ENCODE results near the gene CLSTN3. TPM values are rescaled to one million over a fixed set of nuclear protein-coding genes. Genes with fewer than 3 reads are reported as not detected.

The CLSTN3 gene
- total and polyA plus RNA-seq, 9 of the 15 experiments (the other 6 are each of a cell fraction or from before 2014, with no cell fraction given): 0.08 to 23.2 (median 11.0) TPM

GRCh38 chr12:7160183-7160582 lies 30.0 kb downstream of the CLSTN3 start (continued):
- TF ChIP-seq ZBTB5 (IDR thresholded peaks at IDR 0.05) (no peak), CREM (IDR thresholded peaks at IDR 0.05; ENCODE audit: low read depth) (no peak), LCOR (CRISPR knock-in tag; IDR thresholded peaks at IDR 0.05) (no peak), E2F6 (IDR thresholded peaks at IDR 0.05; ENCODE audit: borderline replicate concordance in 1 of 2, extremely low read depth in 1 of 2, insufficient read depth in 1 of 2, insufficient read length in 1 of 2, low read depth in 1 of 2, low read length in 1 of 2, poor library complexity in 1 of 2, severe bottlenecking in 1 of 2) (no peak), SIN3A (IDR thresholded peaks at IDR 0.05; ENCODE audit: borderline replicate concordance in 2 of 2, control insufficient read depth in 1 of 2, low read depth in 2 of 2, low read length in 2 of 2) (no peak)

GRCh38 chr12:7161327-7161726 lies 31.2 kb downstream of the CLSTN3 start:
- no peak overlapping the region for H3K4me2 ChIP-seq (ENCODE audit: insufficient read depth, low read length)
- ChIA-PET POLR2A (interaction anchor here (1.4 kb wide), 1 partner anchor 11 kb away, joined by 3 read pairs; no protein-coding TSS in a partner anchor), CTCF (ENCODE audit: low intra/inter-chr PET ratio) (no interaction called here)
- 8% methylated on average over 3 of the region's 4 CpGs for WGBS (ENCODE audit: insufficient coverage, low coverage, missing lambda C conversion rate)
- H3K79me2 ChIP-seq (ENCODE audit: control insufficient read depth, insufficient read depth, low read length): no peaks in the 10 kb centered on the region
- H3K9ac ChIP-seq (ENCODE audit: insufficient read depth in 1 of 2, low read depth in 2 of 2, low read length in 2 of 2): no peak overlapping the region
- ATAC-seq (no peak), DNase-seq (ENCODE audit: extremely low read depth in 1 of 4, low spot score in 3 of 4) (no peak), FAIRE-seq (no peak)
- BruUV-seq (replicated peaks): no TSS peak
- no peaks in the 10 kb centered on the region for H3K9me1 ChIP-seq (ENCODE audit: control insufficient read depth, insufficient read depth, low read length)
- H3K4me3 ChIP-seq: no peak overlapping the region
- H2AFZ ChIP-seq (ENCODE audit: low read depth, low read length): no peak overlapping the region
- TF ChIP-seq TEAD1 (CRISPR knock-in tag; IDR thresholded peaks at IDR 0.05) (no peak), ZNF184 (CRISPR knock-in tag; IDR thresholded peaks at IDR 0.05) (no peak), FOXO4 (CRISPR knock-in tag; IDR thresholded peaks at IDR 0.05) (no peak)
- no peaks in the 10 kb centered on the region for H3K36me3 ChIP-seq (ENCODE audit: control insufficient read depth, insufficient read depth, low read length)
- peaks cover 0 to 7% of the 10 kb centered on the region in 2 experiments; a peak in 2 of 5 replicates for H3K4me1 ChIP-seq (replicated peaks in 1 of 2; ENCODE audit: control insufficient read depth in 2 of 2, insufficient read depth in 2 of 2, low read length in 2 of 2)
- H3K9me3 ChIP-seq (replicated peaks; ENCODE audit: control insufficient read depth, insufficient read depth, low read depth, low read length): no peaks in the 10 kb centered on the region
- no peak overlapping the region for H3K27ac ChIP-seq (ENCODE audit: extremely low read depth, low read depth, low read length)
- in situ Hi-C loops (cut with MboI) (no loop called here), intact Hi-C loops (cut with micrococcal nuclease) (no loop called here)
- no peaks in the 10 kb centered on the region; a peak in 1 of 5 replicates for H3K27me3 ChIP-seq (ENCODE audit: control insufficient read depth in 2 of 2, insufficient read depth in 2 of 2, low read length in 2 of 2)
- H4K20me1 ChIP-seq (replicated peaks; ENCODE audit: control insufficient read depth, insufficient read depth, low read length): no peaks in the 10 kb centered on the region

Data from K562 (cell line).